ENCODE data around the gene ZDHHC5. TPM values are rescaled to one million over a fixed set of nuclear protein-coding genes. Genes with fewer than 3 reads are reported as not detected.

The ZDHHC5 gene
- total and polyA plus RNA-seq, 2 of the 13 experiments (the other 11 are each of a cell fraction or from before 2014, with no cell fraction given), result 26.6 to 34.0 TPM

DNA sequence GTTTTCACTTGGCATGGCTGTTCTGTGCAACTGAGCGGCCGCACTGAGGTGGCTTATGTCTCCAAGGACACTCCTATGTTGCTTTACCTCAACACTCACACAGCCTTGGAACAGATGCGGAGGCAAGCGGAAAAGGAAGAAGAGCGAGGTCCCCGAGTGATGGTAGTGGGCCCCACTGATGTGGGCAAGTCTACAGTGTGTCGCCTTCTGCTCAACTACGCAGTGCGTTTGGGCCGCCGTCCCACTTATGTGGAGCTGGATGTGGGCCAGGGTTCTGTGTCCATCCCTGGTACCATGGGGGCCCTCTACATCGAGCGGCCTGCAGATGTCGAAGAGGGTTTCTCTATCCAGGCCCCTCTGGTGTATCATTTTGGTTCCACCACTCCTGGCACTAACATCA is 8.2 kb upstream of the ZDHHC5 start:
- no peak overlapping the region for H3K27ac ChIP-seq (ENCODE audit: extremely low read length, insufficient read depth, low read length)
- no peak overlapping the region for H3K4me2 ChIP-seq (ENCODE audit: low read depth, low read length)
- in situ Hi-C loops (cut with HindIII; ENCODE audit: extremely low pct_ligation_motif_present, low pct_unique_long_range_greater_than_20kb) (loop anchor here (25.0 kb wide), 2 partner anchors 628 to 853 kb away; partner anchors contain the start of gene OR5B21), intact Hi-C loops (cut with micrococcal nuclease; ENCODE audit: unreplicated experiment) (loop anchor here (10.0 kb wide), 1 partner anchor 145 kb away; no protein-coding TSS in a partner anchor)
- peaks cover 11 to 22% of the 10 kb centered on the region in 2 experiments for H3K36me3 ChIP-seq (replicated peaks in 1 of 2; ENCODE audit: control insufficient read depth in 1 of 2, insufficient read depth in 2 of 2, low read length in 2 of 2)
- H4K20me1 ChIP-seq (ENCODE audit: insufficient read depth, low read length), result no peaks in the 10 kb centered on the region
- BruUV-seq (replicated peaks), result TSS peak; percentile 24
- no peaks in the 10 kb centered on the region for H3K9me3 ChIP-seq (ENCODE audit: low read length)
- no peak for ATAC-seq
- no peak for FAIRE-seq
- H3K4me3 ChIP-seq (replicated peaks in 1 of 3; ENCODE audit: insufficient read depth in 1 of 3, low read depth in 2 of 3, low read length in 3 of 3), result no peak overlapping the region
- H3K27me3 ChIP-seq (ENCODE audit: control insufficient read depth in 1 of 2, insufficient read depth in 2 of 2, low read length in 2 of 2), result peaks cover 0 to 4% of the 10 kb centered on the region in 2 experiments; a peak in 1 of 5 replicates
- DNase-seq (ENCODE audit: low spot score), result no peak
- H3K9ac ChIP-seq (ENCODE audit: insufficient read depth, low read depth, low read length), result no peak overlapping the region
- H3K79me2 ChIP-seq (ENCODE audit: insufficient read depth, low read length), result peaks cover 20% of the 10 kb centered on the region
- POLR2A ChIA-PET, result no interaction called here
- H3K4me1 ChIP-seq (ENCODE audit: insufficient read depth, low read length), result peaks cover 18% of the 10 kb centered on the region; the same call in 1 of the 2 replicates
- no peak overlapping the region for H2AFZ ChIP-seq (ENCODE audit: low read length)
- 98% methylated on average over 10 of the region's 14 CpGs for WGBS (ENCODE audit: low lambda C conversion rate)
- CTCF ChIA-PET (ENCODE audit: low intra/inter-chr PET ratio, low total read pairs), result no interaction called here
- TF ChIP-seq NONO (IDR thresholded peaks at IDR 0.05) (no peak), NONO (CRISPR knock-in tag; conservative IDR thresholded peaks at IDR 0.05) (no peak), ZNF451 (CRISPR knock-in tag; IDR thresholded peaks at IDR 0.05) (no peak), FOXA3 (CRISPR knock-in tag; IDR thresholded peaks at IDR 0.05) (no peak), NRL (CRISPR knock-in tag; IDR thresholded peaks at IDR 0.05; ENCODE audit: borderline replicate concordance) (no peak), SKI (IDR thresholded peaks at IDR 0.05; ENCODE audit: partially characterized antibody) (no peak), MAX (IDR thresholded peaks at IDR 0.05) (no peak), RXRA (CRISPR knock-in tag; IDR thresholded peaks at IDR 0.05) (no peak), ZSCAN29 (CRISPR knock-in tag; conservative IDR thresholded peaks at IDR 0.05) (no peak), MLX (CRISPR knock-in tag; IDR thresholded peaks at IDR 0.05) (no peak), ZBTB8A (CRISPR knock-in tag; IDR thresholded peaks at IDR 0.05; ENCODE audit: borderline replicate concordance, low read depth) (no peak), MIER2 (CRISPR knock-in tag; IDR thresholded peaks at IDR 0.05) (no peak), ZNF256 (CRISPR knock-in tag; conservative IDR thresholded peaks at IDR 0.05) (no peak)
- TF ChIP-seq, protein P1, sequence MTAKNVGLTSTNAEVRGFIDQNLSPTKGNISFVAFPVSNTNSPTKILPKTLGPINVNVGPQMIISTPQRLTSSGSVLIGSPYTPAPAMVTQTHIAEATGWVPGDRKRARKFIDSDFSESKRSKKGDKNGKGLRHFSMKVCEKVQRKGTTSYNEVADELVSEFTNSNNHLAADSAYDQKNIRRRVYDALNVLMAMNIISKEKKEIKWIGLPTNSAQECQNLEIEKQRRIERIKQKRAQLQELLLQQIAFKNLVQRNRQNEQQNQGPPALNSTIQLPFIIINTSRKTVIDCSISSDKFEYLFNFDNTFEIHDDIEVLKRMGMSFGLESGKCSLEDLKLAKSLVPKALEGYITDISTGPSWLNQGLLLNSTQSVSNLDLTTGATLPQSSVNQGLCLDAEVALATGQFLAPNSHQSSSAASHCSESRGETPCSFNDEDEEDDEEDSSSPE (CRISPR knock-in tag; IDR thresholded peaks at IDR 0.05), result no peak
- TF ChIP-seq, protein P2, sequence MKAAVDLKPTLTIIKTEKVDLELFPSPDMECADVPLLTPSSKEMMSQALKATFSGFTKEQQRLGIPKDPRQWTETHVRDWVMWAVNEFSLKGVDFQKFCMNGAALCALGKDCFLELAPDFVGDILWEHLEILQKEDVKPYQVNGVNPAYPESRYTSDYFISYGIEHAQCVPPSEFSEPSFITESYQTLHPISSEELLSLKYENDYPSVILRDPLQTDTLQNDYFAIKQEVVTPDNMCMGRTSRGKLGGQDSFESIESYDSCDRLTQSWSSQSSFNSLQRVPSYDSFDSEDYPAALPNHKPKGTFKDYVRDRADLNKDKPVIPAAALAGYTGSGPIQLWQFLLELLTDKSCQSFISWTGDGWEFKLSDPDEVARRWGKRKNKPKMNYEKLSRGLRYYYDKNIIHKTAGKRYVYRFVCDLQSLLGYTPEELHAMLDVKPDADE (CRISPR knock-in tag; IDR thresholded peaks at IDR 0.05), result no peak
- TF ChIP-seq, protein P3, sequence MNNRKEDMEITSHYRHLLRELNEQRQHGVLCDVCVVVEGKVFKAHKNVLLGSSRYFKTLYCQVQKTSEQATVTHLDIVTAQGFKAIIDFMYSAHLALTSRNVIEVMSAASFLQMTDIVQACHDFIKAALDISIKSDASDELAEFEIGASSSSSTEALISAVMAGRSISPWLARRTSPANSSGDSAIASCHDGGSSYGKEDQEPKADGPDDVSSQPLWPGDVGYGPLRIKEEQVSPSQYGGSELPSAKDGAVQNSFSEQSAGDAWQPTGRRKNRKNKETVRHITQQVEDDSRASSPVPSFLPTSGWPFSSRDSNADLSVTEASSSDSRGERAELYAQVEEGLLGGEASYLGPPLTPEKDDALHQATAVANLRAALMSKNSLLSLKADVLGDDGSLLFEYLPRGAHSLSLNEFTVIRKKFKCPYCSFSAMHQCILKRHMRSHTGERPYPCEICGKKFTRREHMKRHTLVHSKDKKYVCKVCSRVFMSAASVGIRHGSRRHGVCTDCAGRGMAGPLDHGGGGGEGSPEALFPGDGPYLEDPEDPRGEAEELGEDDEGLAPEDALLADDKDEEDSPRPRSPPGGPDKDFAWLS (CRISPR knock-in tag; IDR thresholded peaks at IDR 0.05; ENCODE audit: borderline replicate concordance), result no peak
- TF ChIP-seq, protein P4, sequence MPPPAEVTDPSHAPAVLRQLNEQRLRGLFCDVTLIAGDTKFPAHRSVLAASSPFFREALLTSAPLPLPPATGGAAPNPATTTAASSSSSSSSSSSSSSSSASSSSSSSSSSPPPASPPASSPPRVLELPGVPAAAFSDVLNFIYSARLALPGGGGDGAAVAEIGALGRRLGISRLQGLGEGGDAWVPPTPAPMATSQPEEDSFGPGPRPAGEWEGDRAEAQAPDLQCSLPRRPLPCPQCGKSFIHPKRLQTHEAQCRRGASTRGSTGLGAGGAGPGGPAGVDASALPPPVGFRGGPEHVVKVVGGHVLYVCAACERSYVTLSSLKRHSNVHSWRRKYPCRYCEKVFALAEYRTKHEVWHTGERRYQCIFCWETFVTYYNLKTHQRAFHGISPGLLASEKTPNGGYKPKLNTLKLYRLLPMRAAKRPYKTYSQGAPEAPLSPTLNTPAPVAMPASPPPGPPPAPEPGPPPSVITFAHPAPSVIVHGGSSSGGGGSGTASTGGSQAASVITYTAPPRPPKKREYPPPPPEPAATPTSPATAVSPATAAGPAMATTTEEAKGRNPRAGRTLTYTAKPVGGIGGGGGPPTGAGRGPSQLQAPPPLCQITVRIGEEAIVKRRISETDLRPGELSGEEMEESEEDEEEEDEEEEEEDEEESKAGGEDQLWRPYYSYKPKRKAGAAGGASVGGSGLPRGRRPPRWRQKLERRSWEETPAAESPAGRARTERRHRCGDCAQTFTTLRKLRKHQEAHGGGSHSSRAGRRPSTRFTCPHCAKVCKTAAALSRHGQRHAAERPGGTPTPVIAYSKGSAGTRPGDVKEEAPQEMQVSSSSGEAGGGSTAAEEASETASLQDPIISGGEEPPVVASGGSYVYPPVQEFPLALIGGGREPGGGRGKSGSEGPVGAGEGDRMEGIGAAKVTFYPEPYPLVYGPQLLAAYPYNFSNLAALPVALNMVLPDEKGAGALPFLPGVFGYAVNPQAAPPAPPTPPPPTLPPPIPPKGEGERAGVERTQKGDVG (CRISPR knock-in tag; IDR thresholded peaks at IDR 0.05; ENCODE audit: borderline replicate concordance), result no peak
